Measurements from ENCODE around the gene DAPK1.

DAPK1 gene

GRCh38 chr9:87471746-87472145, 25.9 kb upstream of the DAPK1 start:
- Histone ChIP-seq H3K27me3 (ENCODE audit: control insufficient read depth, low read length) (no peaks in the 10 kb centered on the region), H3K9me2 (replicated peaks; ENCODE audit: control insufficient read depth, low read length) (no peaks in the 10 kb centered on the region), H3K36me3 (ENCODE audit: control insufficient read depth, low read length) (no peaks in the 10 kb centered on the region), H3K79me2 (ENCODE audit: control insufficient read depth, low read length) (no peaks in the 10 kb centered on the region), H3F3A (ENCODE audit: control insufficient read depth, insufficient read depth) (no peaks in the 10 kb centered on the region), H3K4me1 (ENCODE audit: control insufficient read depth, low read length) (no peaks in the 10 kb centered on the region), H4K20me1 (ENCODE audit: control insufficient read depth, insufficient read depth, low read depth, low read length) (no peaks in the 10 kb centered on the region), H3K4me3 (ENCODE audit: low read length) (no peak overlapping the region), H3K27ac (ENCODE audit: low read depth, low read length) (no peak overlapping the region), H3K4me2 (ENCODE audit: low read length) (no peak overlapping the region), H3K9me3 (ENCODE audit: control insufficient read depth, insufficient read depth, low read length) (no peaks in the 10 kb centered on the region)
- TF ChIP-seq CTCF (IDR thresholded peaks at IDR 0.05; ENCODE audit: low read depth, low read length, poor library complexity, severe bottlenecking) (no peak), EZH2phosphoT487 (IDR thresholded peaks at IDR 0.05; ENCODE audit: borderline replicate concordance, low read length) (no peak)

GRCh38 chr9:87475463-87475862, 22.2 kb upstream of the DAPK1 start:
- Histone ChIP-seq H3K36me3 (ENCODE audit: control insufficient read depth, low read length) (no peaks in the 10 kb centered on the region), H3K27ac (ENCODE audit: low read depth, low read length) (no peak overlapping the region)
- TF ChIP-seq EZH2phosphoT487 (IDR thresholded peaks at IDR 0.05; ENCODE audit: borderline replicate concordance, low read length), result no peak
- TF ChIP-seq CTCF (IDR thresholded peaks at IDR 0.05; ENCODE audit: low read depth, low read length, poor library complexity, severe bottlenecking), result no peak

GRCh38 chr9:87478226-87478992, 19.3 kb upstream of the DAPK1 start:
- H3K27me3 ChIP-seq (ENCODE audit: control insufficient read depth, low read length), result no peaks in the 10 kb centered on the region
- no peaks in the 10 kb centered on the region for H3K79me2 ChIP-seq (ENCODE audit: control insufficient read depth, low read length)
- H3K4me3 ChIP-seq (ENCODE audit: low read length), result no peak overlapping the region
- H3K4me1 ChIP-seq (ENCODE audit: control insufficient read depth, low read length), result no peaks in the 10 kb centered on the region
- no peaks in the 10 kb centered on the region for H4K20me1 ChIP-seq (ENCODE audit: control insufficient read depth, insufficient read depth, low read depth, low read length)
- no peak overlapping the region for H3K27ac ChIP-seq (ENCODE audit: low read depth, low read length)
- no peaks in the 10 kb centered on the region for H3F3A ChIP-seq (ENCODE audit: control insufficient read depth, insufficient read depth)
- no peaks in the 10 kb centered on the region for H3K36me3 ChIP-seq (ENCODE audit: control insufficient read depth, low read length)
- H3K9me3 ChIP-seq (ENCODE audit: control insufficient read depth, insufficient read depth, low read length), result no peaks in the 10 kb centered on the region
- H3K9me2 ChIP-seq (replicated peaks; ENCODE audit: control insufficient read depth, low read length), result no peaks in the 10 kb centered on the region
- TF ChIP-seq EZH2phosphoT487 (IDR thresholded peaks at IDR 0.05; ENCODE audit: borderline replicate concordance, low read length) (no peak), CTCF (IDR thresholded peaks at IDR 0.05; ENCODE audit: low read depth, low read length, poor library complexity, severe bottlenecking) (no peak)
- no peak overlapping the region for H3K4me2 ChIP-seq (ENCODE audit: low read length)

More at GRCh38 chr9:87475463-87475862, 22.2 kb upstream of the DAPK1 start:
- no peaks in the 10 kb centered on the region for H3K9me3 ChIP-seq (ENCODE audit: control insufficient read depth, insufficient read depth, low read length)
- no peaks in the 10 kb centered on the region for H3F3A ChIP-seq (ENCODE audit: control insufficient read depth, insufficient read depth)
- H3K9me2 ChIP-seq (replicated peaks; ENCODE audit: control insufficient read depth, low read length), result no peaks in the 10 kb centered on the region
- H3K4me1 ChIP-seq (ENCODE audit: control insufficient read depth, low read length), result no peaks in the 10 kb centered on the region
- H3K4me3 ChIP-seq (ENCODE audit: low read length), result no peak overlapping the region
- no peaks in the 10 kb centered on the region for H3K27me3 ChIP-seq (ENCODE audit: control insufficient read depth, low read length)
- H4K20me1 ChIP-seq (ENCODE audit: control insufficient read depth, insufficient read depth, low read depth, low read length), result no peaks in the 10 kb centered on the region
- no peak overlapping the region for H3K4me2 ChIP-seq (ENCODE audit: low read length)
- H3K79me2 ChIP-seq (ENCODE audit: control insufficient read depth, low read length), result no peaks in the 10 kb centered on the region
